Peyer's patch (tissue), 4 donors: ENCODE data around the gene CDKAL1.

Experiments used
- CTCF ChIP-seq, 6 experiments: fragments of 450-650 bp in 4 of 6; fragments of 200-600 bp in 2 of 6; sonication (generic) in 1 of 6; IDR thresholded peaks; one replicate each; pipeline ENCODE4 v1.5.1; 2017 to 2019; ENCODE audit warnings: antibody characterized with exemption in 6 of 6, mild to moderate bottlenecking in 3 of 6, moderate library complexity in 1 of 6
- POLR2A ChIP-seq, 2 donors: fragments of 450-650 bp; IDR thresholded peaks; one replicate each; pipeline ENCODE4 v1.5.1; 2017; ENCODE audit warnings: antibody characterized with exemption in 2 of 2, mild to moderate bottlenecking in 2 of 2, moderate library complexity in 2 of 2

GRCh38 chr6:20610636-20611370 is 76.5 kb downstream of the CDKAL1 start:
- no peak for TF ChIP-seq CTCF (IDR thresholded peaks at IDR 0.05)
- no peak for TF ChIP-seq POLR2A (IDR thresholded peaks at IDR 0.05)
